Activated naive CD4-positive, alpha-beta T cell treated with anti-CD3 and anti-CD28 coated beads, Interleukin-2, amount 50 U/mL, for 24 hours (primary cell): Measurements from ENCODE around the gene POU2F3.
A peak's percentile ranks its signal among the peaks of the same experiment; 100 is the strongest.

Experiments
- H3K27ac Mint-ChIP-seq: one replicate; pipeline ENCODE4 v1.8.0; 2021; ENCODE audit warnings: mild to moderate bottlenecking, mixed read lengths
- H3K27me3 Mint-ChIP-seq: one replicate; pipeline ENCODE4 v1.8.0; 2021; ENCODE audit warnings: mixed read lengths
- H3K36me3 Mint-ChIP-seq: one replicate; pipeline ENCODE4 v1.8.0; 2021; ENCODE audit warnings: mixed read lengths
- H3K4me1 Mint-ChIP-seq: one replicate; pipeline ENCODE4 v1.8.0; 2021; ENCODE audit warnings: mixed read lengths
- H3K4me3 Mint-ChIP-seq: one replicate; pipeline ENCODE4 v1.8.0; 2021; ENCODE audit warnings: mild to moderate bottlenecking, mixed read lengths
- H3K9me3 Mint-ChIP-seq: one replicate; pipeline ENCODE4 v1.8.0; 2021; ENCODE audit warnings: mixed read lengths

The POU2F3 gene

DNA sequence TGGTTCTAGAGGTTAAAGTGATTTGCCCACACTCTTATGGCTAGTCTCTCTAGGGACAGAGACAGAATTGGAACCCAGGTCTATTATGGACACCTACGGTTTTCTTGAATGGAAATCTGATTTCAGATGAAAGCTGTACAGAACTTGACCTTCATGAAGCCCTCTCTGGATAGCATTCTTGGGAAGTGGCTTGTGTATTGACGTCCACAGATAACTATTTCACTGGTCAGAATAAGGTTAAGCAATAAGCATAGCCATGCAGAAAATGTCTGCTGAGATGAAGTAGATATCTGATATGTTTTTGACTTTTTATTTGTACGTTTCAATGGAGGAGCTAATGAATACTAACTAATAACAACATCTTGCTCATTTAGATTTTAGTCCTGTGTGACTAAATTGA, 86.3 kb downstream of the POU2F3 start:
- Mint-ChIP-seq H3K27ac (no peak overlapping the region), H3K36me3 (no peaks in the 10 kb centered on the region), H3K27me3 (peaks cover 55% of the 10 kb centered on the region), H3K9me3 (no peaks in the 10 kb centered on the region), H3K4me1 (peaks cover 26% of the 10 kb centered on the region), H3K4me3 (peak overlapping the region; percentile 76)

DNA sequence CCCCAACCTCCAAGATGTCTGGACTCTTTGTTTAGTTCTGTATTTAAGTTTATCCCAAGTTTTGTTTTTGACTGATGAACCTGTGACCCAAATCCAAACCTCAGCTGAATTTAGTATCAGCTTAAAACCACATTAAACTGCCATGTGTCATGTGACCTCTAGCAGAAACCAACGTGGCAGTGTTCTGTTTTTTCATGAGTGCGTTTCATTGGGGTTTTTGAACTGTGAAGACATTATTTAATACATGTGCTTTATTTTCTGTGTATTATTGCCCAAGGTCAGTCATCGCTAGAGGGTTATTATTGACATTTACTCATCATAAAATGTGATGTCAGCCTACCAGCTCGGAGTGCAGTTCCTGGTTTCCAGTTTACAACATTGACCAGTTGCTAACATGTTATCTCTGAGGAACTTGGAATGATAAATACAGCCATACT, 86.9 kb downstream of the POU2F3 start:
- Mint-ChIP-seq H3K36me3 (no peaks in the 10 kb centered on the region), H3K9me3 (no peaks in the 10 kb centered on the region), H3K4me1 (peaks cover 26% of the 10 kb centered on the region), H3K4me3 (peak overlapping the region; percentile 76), H3K27me3 (peaks cover 58% of the 10 kb centered on the region), H3K27ac (no peak overlapping the region)

DNA sequence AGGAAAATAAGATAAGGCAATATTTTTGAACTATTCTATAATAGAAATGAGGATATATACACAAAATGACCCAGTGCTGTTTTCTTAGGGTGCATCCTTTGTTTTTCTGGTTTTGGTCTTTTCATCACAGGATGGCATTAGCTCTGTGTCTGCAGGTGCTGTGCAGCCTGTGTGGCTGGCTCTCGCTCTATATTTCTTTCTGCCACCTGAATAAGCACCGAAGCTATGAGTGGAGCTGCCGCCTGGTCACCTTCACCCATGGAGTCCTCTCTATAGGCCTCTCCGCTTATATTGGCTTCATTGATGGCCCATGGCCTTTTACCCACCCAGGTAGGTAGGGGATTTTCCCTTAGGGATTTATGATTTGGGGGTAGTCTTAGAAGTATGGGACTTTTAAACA, 87.4 kb downstream of the POU2F3 start:
- peaks cover 26% of the 10 kb centered on the region for H3K4me1 Mint-ChIP-seq
- H3K4me3 Mint-ChIP-seq: no peak overlapping the region
- no peak overlapping the region for H3K27ac Mint-ChIP-seq
- peaks cover 59% of the 10 kb centered on the region for H3K27me3 Mint-ChIP-seq
- H3K36me3 Mint-ChIP-seq: no peaks in the 10 kb centered on the region
- no peaks in the 10 kb centered on the region for H3K9me3 Mint-ChIP-seq

DNA sequence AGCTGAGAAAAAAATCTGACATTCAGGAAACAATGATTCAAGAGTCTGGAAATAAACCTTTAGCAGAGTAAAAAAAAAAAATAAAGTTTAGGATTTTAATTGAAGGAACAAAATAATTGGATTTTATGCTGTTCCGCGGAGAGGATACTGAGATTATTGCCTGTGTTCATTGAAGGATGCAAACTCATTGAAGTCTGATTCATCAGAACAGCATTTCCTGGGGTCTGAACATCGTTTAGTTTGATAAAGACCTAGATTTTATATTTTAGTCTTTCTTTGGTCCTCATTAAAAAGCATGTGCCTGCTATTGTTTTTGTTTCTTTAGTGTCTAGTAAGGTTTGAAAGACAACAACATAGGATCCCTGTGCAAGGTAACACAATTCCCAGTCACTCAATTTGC, 89.6 kb downstream of the POU2F3 start:
- Mint-ChIP-seq H3K4me3 (no peak overlapping the region), H3K36me3 (no peaks in the 10 kb centered on the region), H3K4me1 (peaks cover 26% of the 10 kb centered on the region), H3K27ac (no peak overlapping the region), H3K9me3 (no peaks in the 10 kb centered on the region), H3K27me3 (peaks cover 50% of the 10 kb centered on the region)

DNA sequence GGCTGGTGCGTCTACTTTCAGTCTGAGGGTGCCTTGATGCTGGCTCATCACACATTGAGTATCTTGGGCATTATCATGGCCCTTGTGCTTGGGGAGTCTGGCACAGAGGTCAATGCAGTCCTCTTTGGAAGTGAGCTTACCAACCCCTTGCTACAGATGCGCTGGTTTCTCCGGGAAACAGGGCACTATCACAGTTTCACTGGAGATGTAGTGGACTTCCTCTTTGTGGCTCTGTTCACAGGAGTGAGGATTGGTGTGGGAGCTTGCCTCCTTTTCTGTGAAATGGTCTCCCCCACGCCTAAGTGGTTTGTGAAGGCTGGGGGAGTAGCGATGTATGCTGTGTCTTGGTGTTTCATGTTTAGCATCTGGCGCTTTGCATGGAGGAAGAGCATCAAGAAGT, 90.1 kb downstream of the POU2F3 start:
- no peak overlapping the region for H3K4me3 Mint-ChIP-seq
- peaks cover 25% of the 10 kb centered on the region for H3K4me1 Mint-ChIP-seq

DNA sequence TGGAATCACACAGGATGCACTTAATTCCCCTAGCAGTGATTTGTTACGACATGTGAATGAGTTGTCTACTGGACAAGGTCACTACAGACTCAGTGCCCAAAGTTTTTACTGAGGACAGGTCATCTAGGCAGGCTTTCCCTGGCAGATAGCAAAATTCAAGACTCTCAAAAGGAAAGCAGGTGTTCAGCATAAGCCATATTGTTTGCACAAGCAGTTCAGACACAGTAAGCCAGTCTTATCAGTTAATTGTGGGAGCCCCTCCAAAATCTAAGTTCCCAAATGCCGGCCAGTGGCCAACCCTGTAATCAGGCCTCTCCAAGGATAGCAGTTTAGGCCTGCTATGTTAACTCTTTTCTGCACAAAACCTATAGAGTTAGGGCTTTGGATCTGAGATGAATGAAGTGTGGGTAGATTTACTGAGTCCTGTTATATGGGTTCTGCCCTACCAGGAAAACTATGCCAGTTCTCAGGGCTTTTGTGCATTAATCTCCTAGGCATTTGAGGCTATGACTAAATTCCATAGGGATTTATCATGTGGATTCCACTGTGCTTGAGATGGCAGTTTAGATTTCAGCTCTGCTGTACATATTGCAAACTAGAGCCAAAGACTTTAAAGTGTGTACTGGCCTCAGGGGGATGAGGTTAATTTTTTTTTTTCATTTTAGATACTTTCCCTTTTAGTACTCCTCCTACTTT, 91.5 kb downstream of the POU2F3 start:
- no peak overlapping the region for H3K27ac Mint-ChIP-seq
- no peaks in the 10 kb centered on the region for H3K9me3 Mint-ChIP-seq
- H3K27me3 Mint-ChIP-seq: peaks cover 40% of the 10 kb centered on the region
- H3K4me1 Mint-ChIP-seq: peaks cover 19% of the 10 kb centered on the region
- no peaks in the 10 kb centered on the region for H3K36me3 Mint-ChIP-seq
- no peak overlapping the region for H3K4me3 Mint-ChIP-seq

More for the DNA sequence above, 90.1 kb downstream of the POU2F3 start:
- peaks cover 47% of the 10 kb centered on the region for H3K27me3 Mint-ChIP-seq
- no peak overlapping the region for H3K27ac Mint-ChIP-seq
- H3K9me3 Mint-ChIP-seq: no peaks in the 10 kb centered on the region
- H3K36me3 Mint-ChIP-seq: no peaks in the 10 kb centered on the region

DNA sequence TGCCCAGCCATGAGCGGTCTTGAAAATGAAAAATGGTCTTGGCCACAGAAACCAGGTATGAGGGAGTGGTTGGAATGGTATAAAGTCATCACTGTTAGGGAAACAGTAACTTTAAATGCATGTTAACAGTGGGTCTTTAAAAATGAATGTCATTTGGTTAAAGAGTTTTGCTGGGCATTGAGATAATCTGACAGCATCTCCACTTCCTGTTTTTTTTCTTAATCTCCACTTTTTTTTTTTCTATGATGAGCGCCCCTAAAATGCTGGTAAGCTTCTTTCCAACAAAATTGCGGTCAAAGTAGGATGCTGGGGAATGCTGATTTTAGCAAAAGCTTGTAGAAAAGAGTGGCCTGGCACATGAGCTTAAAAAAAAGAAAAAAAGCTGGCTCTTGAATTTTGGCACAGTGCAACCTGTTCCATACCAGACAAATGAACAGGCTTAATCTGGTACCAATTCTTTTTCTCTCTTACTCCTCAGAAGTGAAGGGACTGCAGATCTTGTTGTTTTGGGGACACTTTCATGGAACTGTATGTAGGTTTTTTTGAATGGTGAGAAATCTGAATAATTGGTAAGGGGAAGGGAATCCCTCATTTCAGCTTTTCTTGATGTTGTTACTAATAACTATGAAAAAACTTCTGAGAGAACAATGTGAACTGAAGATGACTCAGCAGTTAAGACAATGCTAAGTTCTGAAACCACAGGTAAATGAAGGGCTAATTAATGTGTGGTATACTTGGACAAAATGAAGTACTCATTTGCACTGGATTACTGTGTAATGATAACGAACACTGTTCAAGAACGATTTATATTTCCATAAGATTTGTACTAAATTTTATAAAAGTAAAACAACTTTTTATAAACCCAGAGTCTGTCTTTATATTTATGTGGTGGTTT, 93.1 kb downstream of the POU2F3 start:
- no peak overlapping the region for H3K27ac Mint-ChIP-seq
- no peak overlapping the region for H3K4me3 Mint-ChIP-seq
- H3K27me3 Mint-ChIP-seq: peaks cover 40% of the 10 kb centered on the region
- H3K36me3 Mint-ChIP-seq: peaks cover 3% of the 10 kb centered on the region
- H3K4me1 Mint-ChIP-seq: peaks cover 19% of the 10 kb centered on the region
- H3K9me3 Mint-ChIP-seq: no peaks in the 10 kb centered on the region

DNA sequence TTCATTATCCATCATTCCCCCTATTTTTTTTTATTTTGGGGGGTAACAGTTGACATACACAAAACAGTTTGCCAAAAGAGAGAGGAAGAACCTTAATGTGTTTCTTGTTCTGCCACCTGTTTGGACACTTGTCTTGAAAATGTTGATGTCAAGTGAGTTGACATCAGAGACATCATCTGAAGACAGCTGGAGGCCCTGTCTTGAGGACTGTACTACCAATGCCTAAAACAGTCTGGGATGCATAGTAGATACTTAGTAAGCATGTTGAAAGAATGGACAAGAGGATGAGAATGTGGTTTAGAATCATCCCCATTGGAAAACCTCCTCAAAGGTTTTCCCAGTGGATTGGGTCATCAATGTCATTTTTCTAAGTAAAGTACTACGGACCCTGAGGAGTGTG, 93.9 kb downstream of the POU2F3 start:
- H3K36me3 Mint-ChIP-seq: peaks cover 3% of the 10 kb centered on the region
- H3K4me3 Mint-ChIP-seq: no peak overlapping the region
- H3K9me3 Mint-ChIP-seq: no peaks in the 10 kb centered on the region
- H3K4me1 Mint-ChIP-seq: peaks cover 20% of the 10 kb centered on the region
- no peak overlapping the region for H3K27ac Mint-ChIP-seq
- peaks cover 42% of the 10 kb centered on the region for H3K27me3 Mint-ChIP-seq

DNA sequence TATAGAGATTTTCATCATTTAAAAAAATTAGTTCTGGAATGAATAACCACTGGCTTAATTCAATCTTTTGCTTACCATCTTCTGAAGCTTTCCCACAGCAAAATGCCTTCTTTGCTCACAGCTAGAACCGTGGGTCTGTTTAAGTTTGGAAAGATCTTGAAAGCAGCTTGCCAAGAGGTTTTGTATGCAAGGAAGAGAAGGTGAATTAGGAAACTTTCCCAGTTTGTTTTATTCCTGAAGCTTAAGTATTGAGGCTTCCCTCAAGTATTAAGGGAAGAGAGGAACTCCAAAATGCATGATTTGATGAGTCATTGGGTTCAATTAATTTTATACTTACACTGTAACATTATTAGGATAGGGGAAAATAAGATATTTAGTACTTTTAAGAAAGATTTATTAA, 94.4 kb downstream of the POU2F3 start:
- Mint-ChIP-seq H3K4me1 (peaks cover 22% of the 10 kb centered on the region), H3K36me3 (peaks cover 3% of the 10 kb centered on the region), H3K9me3 (no peaks in the 10 kb centered on the region), H3K4me3 (no peak overlapping the region), H3K27me3 (peaks cover 45% of the 10 kb centered on the region), H3K27ac (no peak overlapping the region)

DNA sequence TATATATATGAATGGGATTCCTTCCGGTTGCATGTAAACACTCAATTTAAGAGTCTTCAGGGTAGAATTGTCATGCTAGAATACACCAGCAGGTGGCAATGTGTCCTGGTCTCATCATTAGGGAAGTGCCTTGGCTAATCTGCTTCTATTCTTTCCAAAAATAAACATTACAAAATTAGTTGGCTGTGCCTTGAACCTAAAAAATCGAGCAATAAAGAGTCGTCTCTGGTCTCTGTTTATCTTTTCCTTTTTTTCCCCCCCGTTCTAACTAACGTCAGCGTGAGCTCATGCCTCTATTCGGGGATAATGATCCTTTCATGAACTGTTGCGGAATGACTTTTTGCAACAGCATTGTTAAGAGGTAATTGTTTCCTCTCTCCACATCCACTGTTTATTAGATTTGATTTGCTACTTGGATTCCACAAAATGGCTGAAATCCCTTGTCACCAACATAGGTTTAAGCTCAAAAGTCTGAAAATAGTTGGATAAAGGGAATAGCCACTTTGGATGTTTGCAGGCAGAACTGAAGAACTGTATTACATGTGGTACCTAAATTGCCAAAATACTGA, 95.0 kb downstream of the POU2F3 start:
- peak overlapping the region; percentile 82 for H3K4me3 Mint-ChIP-seq
- H3K4me1 Mint-ChIP-seq: peaks cover 28% of the 10 kb centered on the region
- no peaks in the 10 kb centered on the region for H3K9me3 Mint-ChIP-seq
- peaks cover 3% of the 10 kb centered on the region for H3K36me3 Mint-ChIP-seq
- peaks cover 47% of the 10 kb centered on the region for H3K27me3 Mint-ChIP-seq
- H3K27ac Mint-ChIP-seq: peak overlapping the region; percentile 73

DNA sequence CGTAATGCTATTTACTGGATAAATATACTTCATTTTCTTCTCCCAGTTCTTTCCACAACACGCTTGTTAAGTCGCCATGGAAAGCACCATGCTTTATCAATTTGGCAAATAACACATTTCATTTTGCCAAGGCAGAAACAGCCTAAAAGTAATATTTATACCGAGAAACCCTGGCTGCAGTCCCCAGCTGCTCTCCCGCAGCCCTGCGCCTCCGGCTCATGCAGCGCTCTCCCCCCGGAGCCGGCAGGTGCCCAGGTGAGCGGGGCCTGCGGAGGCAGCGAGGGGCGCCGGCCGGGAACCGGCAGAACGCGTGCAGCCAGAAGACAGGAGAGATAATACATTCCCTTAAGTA, 95.6 kb downstream of the POU2F3 start:
- H3K27me3 Mint-ChIP-seq: peaks cover 48% of the 10 kb centered on the region
- H3K9me3 Mint-ChIP-seq: no peaks in the 10 kb centered on the region
- no peak overlapping the region for H3K27ac Mint-ChIP-seq
- H3K4me1 Mint-ChIP-seq: peaks cover 34% of the 10 kb centered on the region
- H3K36me3 Mint-ChIP-seq: peaks cover 3% of the 10 kb centered on the region
- peak overlapping the region; percentile 82 for H3K4me3 Mint-ChIP-seq

DNA sequence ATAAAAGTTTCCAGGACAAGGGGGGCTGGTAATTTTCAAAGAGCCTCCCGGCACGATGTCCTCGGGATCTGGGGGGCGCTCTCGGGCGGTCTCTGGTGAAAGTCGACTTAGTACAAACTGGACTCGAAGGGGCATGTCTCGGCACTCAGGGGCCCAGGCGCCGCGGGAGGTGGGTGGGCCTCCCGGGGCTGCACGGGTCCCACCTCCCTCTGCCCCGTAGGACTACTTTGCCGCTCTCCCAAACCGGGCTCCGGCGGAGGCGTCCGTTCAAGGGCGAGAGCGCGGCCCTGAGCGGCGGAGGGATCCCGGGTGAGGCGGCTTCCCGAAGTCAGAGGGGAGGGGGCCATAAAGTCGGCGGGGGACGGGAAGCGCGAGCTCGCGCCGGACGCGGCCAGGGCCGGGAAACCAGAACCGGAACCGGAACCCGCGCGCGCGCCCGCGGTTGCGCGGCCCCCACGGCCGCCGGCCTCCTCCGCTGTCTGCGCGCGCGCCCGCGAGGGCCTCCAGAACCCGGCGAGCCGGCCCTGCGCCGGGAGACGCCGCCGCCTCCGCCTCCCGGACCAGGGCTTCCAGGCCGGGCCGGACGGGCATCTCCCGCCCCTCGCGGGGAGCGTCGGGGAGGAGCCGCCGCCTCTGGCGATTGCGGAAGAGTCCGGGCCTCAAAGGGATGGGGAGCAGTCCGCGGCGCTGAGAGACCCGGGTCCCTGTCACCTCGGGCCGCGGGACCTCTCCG, 96.1 kb downstream of the POU2F3 start, which contains the start of gene ARHGEF12:
Gene ARHGEF12, plus strand, starts transcription at position 506 of the 733 bp plus-strand sequence. CDS start 831 bp downstream, outside the sequence.
- H3K27me3 Mint-ChIP-seq: peaks cover 48% of the 10 kb centered on the region
- no peaks in the 10 kb centered on the region for H3K9me3 Mint-ChIP-seq
- H3K4me1 Mint-ChIP-seq: peaks cover 35% of the 10 kb centered on the region
- peak within 1 kb of the TSS; percentile 73 for H3K27ac Mint-ChIP-seq
- peak within 1 kb of the TSS; percentile 95 for H3K4me3 Mint-ChIP-seq
- peaks cover 3% of the 10 kb centered on the region for H3K36me3 Mint-ChIP-seq

DNA sequence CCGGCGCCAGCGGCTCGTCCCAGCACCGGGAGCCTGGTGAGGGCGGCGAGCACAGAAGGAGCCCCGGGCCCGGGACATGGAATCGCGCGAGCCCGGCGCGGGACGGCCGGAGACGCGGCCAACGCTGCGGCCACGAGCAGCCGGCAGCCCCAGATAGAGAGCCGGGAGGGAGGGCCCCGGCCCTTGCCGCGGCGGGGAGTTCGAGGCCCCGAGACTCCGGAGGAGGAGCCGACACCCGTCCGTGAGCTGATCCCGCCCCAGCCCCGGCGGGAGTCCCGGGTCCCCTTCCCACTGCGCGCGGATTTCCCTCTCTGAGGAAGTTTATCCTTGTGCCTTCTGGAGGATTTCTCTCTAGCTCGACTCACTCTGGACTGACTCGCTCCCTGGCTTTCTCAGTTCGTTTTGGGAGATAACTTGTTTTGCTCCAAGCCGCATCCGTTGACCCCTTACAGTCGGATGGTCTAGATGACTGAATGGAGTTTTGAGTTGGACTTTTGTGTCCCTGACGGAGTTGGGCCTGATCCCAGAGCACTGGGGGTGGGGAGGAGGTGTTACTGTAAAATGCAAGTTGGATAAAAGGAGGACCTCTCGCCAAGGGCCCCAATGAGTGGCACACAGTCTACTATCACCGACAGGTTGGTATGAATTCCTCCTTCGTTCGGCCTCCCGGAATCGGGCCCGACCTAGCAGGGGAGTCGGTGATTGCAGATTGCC, 96.9 kb downstream of the POU2F3 start:
- H3K9me3 Mint-ChIP-seq: no peaks in the 10 kb centered on the region
- H3K36me3 Mint-ChIP-seq: peaks cover 3% of the 10 kb centered on the region
- H3K4me1 Mint-ChIP-seq: peaks cover 35% of the 10 kb centered on the region
- peaks cover 47% of the 10 kb centered on the region for H3K27me3 Mint-ChIP-seq
- no peak overlapping the region for H3K27ac Mint-ChIP-seq
- peak overlapping the region; percentile 95 for H3K4me3 Mint-ChIP-seq

DNA sequence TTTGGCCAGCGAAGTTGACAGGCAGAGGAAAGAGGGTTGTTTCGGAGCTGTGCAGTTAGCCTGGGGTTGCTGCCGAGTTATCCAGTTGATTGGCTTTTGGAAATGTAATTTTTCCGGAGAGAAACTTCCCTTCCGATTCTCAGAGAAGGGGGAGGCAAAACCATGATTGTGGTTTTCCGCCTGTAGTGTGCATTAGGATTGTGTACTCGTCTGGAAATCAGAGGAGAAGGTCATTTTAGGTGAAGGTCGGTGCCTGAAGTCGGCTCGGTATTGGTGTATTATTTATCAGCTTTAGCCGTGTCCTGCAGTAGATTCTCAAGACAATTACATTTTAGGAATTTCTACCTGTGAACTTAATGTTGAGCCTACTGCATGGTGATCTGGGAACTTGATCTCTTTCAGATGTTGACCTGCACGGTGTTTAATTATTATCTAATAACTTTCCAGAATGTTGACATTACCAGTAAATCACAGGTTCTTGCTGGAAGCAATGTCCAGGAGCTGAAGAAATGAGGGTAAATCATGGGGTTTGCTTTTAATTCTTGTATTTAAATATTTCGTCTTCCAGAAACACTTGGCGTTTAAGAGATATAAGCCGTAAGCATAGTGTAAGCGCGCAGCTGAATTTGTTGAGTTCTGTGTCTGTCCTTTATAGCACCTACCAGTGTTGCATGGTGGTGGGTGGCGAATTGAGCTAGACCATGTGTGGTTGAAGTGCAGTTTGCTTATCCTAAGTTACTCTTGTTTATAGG, 97.6 kb downstream of the POU2F3 start:
- peak overlapping the region; percentile 95 for H3K4me3 Mint-ChIP-seq
- no peak overlapping the region for H3K27ac Mint-ChIP-seq
- H3K27me3 Mint-ChIP-seq: peaks cover 52% of the 10 kb centered on the region
- peaks cover 5% of the 10 kb centered on the region for H3K36me3 Mint-ChIP-seq
- H3K9me3 Mint-ChIP-seq: peaks cover 5% of the 10 kb centered on the region
- H3K4me1 Mint-ChIP-seq: peaks cover 40% of the 10 kb centered on the region
